H1 (cell line): ENCODE data around the gene RSAD1. TPM values are rescaled to one million over a fixed set of nuclear protein-coding genes. Genes with fewer than 3 reads are reported as not detected.

ENCODE experiments used
- CTCF ChIA-PET: fragments of 300-600 bp; sonication (Branson Sonifier 250); formaldehyde crosslinking; loops from one replicate; lab custom pipeline; 2021; ENCODE audit not compliant: partially characterized antibody; lab: Charles Lee
- POLR2A ChIA-PET: fragments of 300-600 bp; sonication (Branson Sonifier 250); formaldehyde crosslinking; loops from one replicate; lab custom pipeline; 2021; ENCODE audit warnings: inconsistent platforms; ENCODE audit not compliant: partially characterized antibody; lab: Charles Lee
- DNase-seq, 2 experiments: peaks; one replicate each; pipeline versions ENCODE4 v3.0.0 to v3.0.0-alpha.2; 2010 to 2022; ENCODE audit warnings: low spot score in 2 of 2, low read depth in 1 of 2, mixed read lengths in 1 of 2
- FAIRE-seq: peaks from 2 replicates; lab custom pipeline; 2011; peaks lifted over from hg19 to GRCh38; lab: Jason Lieb, UNC
- H2AFZ ChIP-seq: 2 replicates; pipeline ENCODE4 v1.8.1; 2012; ENCODE audit warnings: low read length, inconsistent platforms
- H2AK5ac ChIP-seq: 2 replicates; pipeline ENCODE4 v1.6.1; 2013; ENCODE audit warnings: low read depth, low read length
- H2BK120ac ChIP-seq: replicated peaks from 2 replicates; pipeline ENCODE3; 2013; ENCODE audit warnings: low read depth, low read length, inconsistent platforms
- H2BK12ac ChIP-seq: 2 replicates; pipeline ENCODE4 v1.6.1; 2013; ENCODE audit warnings: low read depth, low read length
- H2BK15ac ChIP-seq: 2 replicates; pipeline ENCODE4 v1.6.1; 2013; ENCODE audit warnings: low read length
- H2BK20ac ChIP-seq: 2 replicates; pipeline ENCODE4 v1.6.1; 2013; ENCODE audit warnings: low read length
- H2BK5ac ChIP-seq: 2 replicates; pipeline ENCODE4 v1.6.1; 2013; ENCODE audit warnings: low read depth, low read length
- H3K14ac ChIP-seq: 2 replicates; pipeline ENCODE4 v1.6.1; 2013; ENCODE audit warnings: inconsistent platforms; ENCODE audit not compliant: insufficient read length
- H3K18ac ChIP-seq: 2 replicates; pipeline ENCODE4 v1.6.1; 2013; ENCODE audit warnings: low read length; ENCODE audit errors: extremely low read depth
- H3K23ac ChIP-seq: 2 replicates; pipeline ENCODE4 v1.6.1; 2013; ENCODE audit warnings: inconsistent platforms; ENCODE audit not compliant: insufficient read length
- H3K23me2 ChIP-seq: 2 replicates; pipeline ENCODE4 v1.6.1; 2013; ENCODE audit warnings: low read depth, low read length
- H3K27ac ChIP-seq: 2 replicates; pipeline ENCODE4 v1.6.1; 2011; ENCODE audit warnings: low read depth, low read length, inconsistent platforms
- H3K27me3 ChIP-seq, 4 experiments: replicated peaks in 1 of 4; 1 replicate in 1 of 4; 2 replicates in 3 of 4; pipeline versions ENCODE4 v1.6.1 to v1.8.1; 2011 to 2013; ENCODE audit warnings: low read length in 3 of 4, mild to moderate bottlenecking in 3 of 4, inconsistent platforms in 2 of 4, mixed read lengths in 2 of 4, moderate library complexity in 1 of 4; ENCODE audit not compliant: control insufficient read depth in 3 of 4, insufficient read depth in 3 of 4; ENCODE audit errors: extremely low read depth in 1 of 4
- H3K36me3 ChIP-seq, 4 experiments: 2 replicates each; pipeline versions ENCODE4 v1.6.1 to v1.8.1; 2011 to 2013; ENCODE audit warnings: mild to moderate bottlenecking in 4 of 4, low read length in 3 of 4, moderate library complexity in 2 of 4, control low read depth in 1 of 4, inconsistent platforms in 1 of 4; ENCODE audit not compliant: insufficient read depth in 4 of 4, control insufficient read depth in 2 of 4
- H3K4ac ChIP-seq: replicated peaks from 2 replicates; pipeline ENCODE3; 2013; ENCODE audit warnings: low read length, low read depth, mixed read lengths, inconsistent platforms; ENCODE audit not compliant: insufficient read length
- H3K4me1 ChIP-seq, 4 experiments: replicated peaks in 1 of 4; 1 replicate in 1 of 4; 2 replicates in 3 of 4; pipeline versions ENCODE4 v1.6.1 to v1.8.1; 2011 to 2013; ENCODE audit warnings: low read length in 3 of 4, inconsistent platforms in 2 of 4, mixed read lengths in 1 of 4; ENCODE audit not compliant: insufficient read depth in 4 of 4, control insufficient read depth in 3 of 4
- H3K4me2 ChIP-seq, 2 experiments: 2 replicates each; pipeline versions ENCODE4 v1.6.1 to v1.8.1; 2011 to 2013; ENCODE audit warnings: low read depth in 2 of 2, low read length in 2 of 2, control low read depth in 1 of 2, inconsistent platforms in 1 of 2, mild to moderate bottlenecking in 1 of 2; ENCODE audit not compliant: insufficient read depth in 1 of 2
- H3K4me3 ChIP-seq, 4 experiments: fragments of 200-600, 300-600 bp in 1 of 4; sonication (generic), shearing (Covaris generic), sonication (Bioruptor Twin) in 1 of 4; 2 replicates each; pipeline versions ENCODE4 v1.5.1 to v1.8.1; 2011 to 2016; ENCODE audit warnings: low read length in 4 of 4, low read depth in 3 of 4, control low read depth in 2 of 4, inconsistent platforms in 2 of 4, mild to moderate bottlenecking in 2 of 4, mixed read lengths in 1 of 4, moderate library complexity in 1 of 4; ENCODE audit not compliant: insufficient read depth in 2 of 4; ENCODE audit errors: extremely low read depth in 1 of 4
- H3K56ac ChIP-seq: replicated peaks from 2 replicates; pipeline ENCODE3; 2013; ENCODE audit warnings: low read depth, mild to moderate bottlenecking, mixed read lengths, low read length, inconsistent platforms; ENCODE audit not compliant: insufficient read length
- H3K79me1 ChIP-seq: 2 replicates; pipeline ENCODE4 v1.6.1; 2013; ENCODE audit warnings: low read depth, low read length, control low read depth
- H3K79me2 ChIP-seq, 2 experiments: 2 replicates each; pipeline versions ENCODE4 v1.6.1 to v1.8.1; 2012 to 2013; ENCODE audit warnings: low read length in 2 of 2, mild to moderate bottlenecking in 2 of 2, inconsistent platforms in 1 of 2; ENCODE audit not compliant: insufficient read depth in 2 of 2, control insufficient read depth in 1 of 2
- H3K9ac ChIP-seq, 4 experiments: replicated peaks in 1 of 4; 1 replicate in 1 of 4; 2 replicates in 3 of 4; pipeline versions ENCODE4 v1.6.1 to v1.8.1; 2011 to 2013; ENCODE audit warnings: low read depth in 3 of 4, low read length in 3 of 4, control low read depth in 2 of 4, mild to moderate bottlenecking in 2 of 4, moderate library complexity in 2 of 4, inconsistent platforms in 1 of 4; ENCODE audit errors: extremely low read depth in 1 of 4
- H3K9me3 ChIP-seq, 2 experiments: 2 replicates each; pipeline versions ENCODE4 v1.6.1 to v1.8.1; 2012 to 2013; ENCODE audit warnings: mild to moderate bottlenecking in 2 of 2, moderate library complexity in 2 of 2, control low read depth in 1 of 2, inconsistent platforms in 1 of 2, low read depth in 1 of 2, low read length in 1 of 2, mixed read lengths in 1 of 2; ENCODE audit not compliant: insufficient read depth in 2 of 2
- H4K20me1 ChIP-seq, 2 experiments: replicated peaks in 1 of 2; 2 replicates each; pipeline versions ENCODE3 to v1.8.1; 2011 to 2013; ENCODE audit warnings: inconsistent platforms in 2 of 2, low read length in 2 of 2, mild to moderate bottlenecking in 1 of 2; ENCODE audit not compliant: insufficient read depth in 2 of 2, control insufficient read depth in 1 of 2
- H4K5ac ChIP-seq: 2 replicates; pipeline ENCODE4 v1.6.1; 2013; ENCODE audit warnings: low read length, low read depth, mixed read lengths, inconsistent platforms; ENCODE audit not compliant: insufficient read length
- H4K8ac ChIP-seq: 2 replicates; pipeline ENCODE4 v1.8.0; 2013; ENCODE audit warnings: mild to moderate bottlenecking, moderate library complexity, low read length, inconsistent platforms; ENCODE audit not compliant: insufficient read depth; ENCODE audit errors: extremely low read depth
- H4K91ac ChIP-seq: replicated peaks from 2 replicates; pipeline ENCODE3; 2013; ENCODE audit warnings: low read length, mixed read lengths, inconsistent platforms; ENCODE audit not compliant: insufficient read length
- BACH1 ChIP-seq: IDR thresholded peaks from 2 replicates; pipeline ENCODE4 v1.6.1; 2012; ENCODE audit warnings: low read length, improper control_type of control experiment
- CBX5 ChIP-seq: fragments of 300-800, 300-1000 bp; sonication (generic); IDR thresholded peaks from 2 replicates; pipeline ENCODE4 v1.7.1; 2016; ENCODE audit warnings: antibody characterized with exemption, low read length, low read depth
- FOSL1 ChIP-seq: IDR thresholded peaks from 2 replicates; pipeline ENCODE4 v1.6.1; 2011; ENCODE audit warnings: mild to moderate bottlenecking, low read depth, low read length, moderate library complexity; ENCODE audit not compliant: insufficient read depth
- JUN ChIP-seq: IDR thresholded peaks from 2 replicates; pipeline ENCODE4 v1.6.1; 2011; ENCODE audit warnings: low read depth, mild to moderate bottlenecking, improper control_type of control experiment, low read length
- JUND ChIP-seq: IDR thresholded peaks from 2 replicates; pipeline ENCODE4 v1.6.1; 2011; ENCODE audit warnings: mild to moderate bottlenecking, improper control_type of control experiment, low read length
- MAX ChIP-seq: IDR thresholded peaks from 2 replicates; pipeline ENCODE4 v1.6.1; 2012; ENCODE audit warnings: inconsistent platforms
- RNF2 ChIP-seq: fragments of 200-900, 300-1000 bp; sonication (generic); IDR thresholded peaks from 2 replicates; pipeline ENCODE4 v1.7.1; 2016; ENCODE audit warnings: borderline replicate concordance, low read depth, mild to moderate bottlenecking, antibody characterized with exemption, low read length; ENCODE audit not compliant: poor library complexity, severe bottlenecking; ENCODE audit errors: missing control alignments
- SAP30 ChIP-seq: fragments of 300-600 bp; sonication (generic); IDR thresholded peaks from 2 replicates; pipeline ENCODE4 v1.7.1; 2012; ENCODE audit warnings: low read length, moderate library complexity, mild to moderate bottlenecking, inconsistent platforms; ENCODE audit not compliant: insufficient read depth, insufficient replicate concordance
- SIRT6 ChIP-seq: IDR thresholded peaks from one replicate; pipeline ENCODE4 v1.7.1; 2012; ENCODE audit warnings: low read length, inconsistent platforms
- SRF ChIP-seq: IDR thresholded peaks from 2 replicates; pipeline ENCODE4 v1.6.1; 2011; ENCODE audit warnings: mild to moderate bottlenecking, low read depth, low read length, moderate library complexity
- WGBS, 2 experiments: shearing (Covaris generic) in 1 of 2; methylation state at CpG; one replicate each; pipeline versions ENCODE4 v1.1.6 to v1.1.7; 2013 to 2015; ENCODE audit warnings: low lambda C conversion rate in 2 of 2, mixed read lengths in 2 of 2, inconsistent platforms in 1 of 2, low coverage in 1 of 2, missing lambda C conversion rate in 1 of 2; ENCODE audit not compliant: insufficient replicate concordance in 2 of 2, insufficient coverage in 1 of 2, insufficient read length in 1 of 2; ENCODE audit errors: extremely low coverage in 1 of 2, missing lambda C conversion rate in 1 of 2; 5-methylcytosine and 5-hydroxymethylcytosine counted together
- polyA plus RNA-seq, 7 experiments: library from polyadenylated mRNA; depleted of rRNA in 3 of 7; stranded (reverse) in 5 of 7; unstranded in 2 of 7; fragments of >200 nt in 5 of 7; fragments of 200-250 nt in 2 of 7; gene quantifications; 1 replicate in 5 of 7; 2 replicates in 1 of 7; 4 replicates in 1 of 7; pipeline versions ENCODE4 v1.2.1 to v1.2.3, GENCODE V29; 2011 to 2013; ENCODE audit warnings: missing spikeins in 2 of 7, mixed read lengths in 2 of 7
- total RNA-seq: library from RNA; stranded (reverse); fragmentation: NEBNext Ultra II Directional; extraction: Animal tissue kit (Norgen Biotek cat#: 25700); gene quantifications from 2 replicates; pipeline ENCODE4 v1.2.1, GENCODE V29; 2021
- TF ChIP-seq, protein P1 (sequence below): IDR thresholded peaks from 2 replicates; pipeline ENCODE4 v1.6.1; 2012; ENCODE audit warnings: inconsistent platforms

The RSAD1 gene
- total and polyA plus RNA-seq, 2 of the 8 experiments (the other 6 are each of a cell fraction or from before 2014, with no cell fraction given): 17.9 to 33.5 TPM

- H3K27ac ChIP-seq: no peak overlapping the region
- no peak overlapping the region for H3K4me2 ChIP-seq
- no peak overlapping the region for H2AFZ ChIP-seq
- TF ChIP-seq MAX (peak; percentile 76), SIRT6 (no peak), JUN (no peak), RNF2 (no peak), JUND (no peak), BACH1 (no peak), SRF (no peak), FOSL1 (no peak), SAP30 (no peak), CBX5 (no peak)
- TF ChIP-seq, protein P1, sequence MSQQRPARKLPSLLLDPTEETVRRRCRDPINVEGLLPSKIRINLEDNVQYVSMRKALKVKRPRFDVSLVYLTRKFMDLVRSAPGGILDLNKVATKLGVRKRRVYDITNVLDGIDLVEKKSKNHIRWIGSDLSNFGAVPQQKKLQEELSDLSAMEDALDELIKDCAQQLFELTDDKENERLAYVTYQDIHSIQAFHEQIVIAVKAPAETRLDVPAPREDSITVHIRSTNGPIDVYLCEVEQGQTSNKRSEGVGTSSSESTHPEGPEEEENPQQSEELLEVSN: peak; percentile 63; the same call in 1 of the 2 replicates
Measured at GRCh38 chr17:50514936-50515702, 36.5 kb downstream of the RSAD1 start.

More at GRCh38 chr17:50514936-50515702, 36.5 kb downstream of the RSAD1 start:
- Histone ChIP-seq H3K56ac (no peak overlapping the region), H2BK5ac (no peak overlapping the region), H4K8ac (no peak overlapping the region), H2BK12ac (peak overlapping the region; percentile 60; the same call in 1 of the 2 replicates), H3K23me2 (no peaks in the 10 kb centered on the region), H3K14ac (no peak overlapping the region), H3K4me1 (peaks cover 0 to 2% (median 0%) of the 10 kb centered on the region in 4 experiments; a peak in 2 of 7 replicates), H4K5ac (no peak overlapping the region), H3K9me3 (no peaks in the 10 kb centered on the region), H3K4me3 (no peak overlapping the region), H4K20me1 (peaks cover 0 to 1% of the 10 kb centered on the region in 2 experiments), H2BK15ac (no peak overlapping the region; the same call in 1 of the 2 replicates), H2BK20ac (no peak overlapping the region), H3K79me2 (no peaks in the 10 kb centered on the region), H3K4ac (no peak overlapping the region), H2BK120ac (no peak overlapping the region), H3K36me3 (no peaks in the 10 kb centered on the region), H3K79me1 (no peaks in the 10 kb centered on the region), H3K18ac (no peak overlapping the region; the same call in 1 of the 2 replicates), H3K27me3 (no peaks in the 10 kb centered on the region; a peak in 1 of 7 replicates), H3K23ac (no peak overlapping the region), H2AK5ac (no peak overlapping the region), H3K9ac (no peak overlapping the region), H4K91ac (peak overlapping the region; percentile 59)
- ChIA-PET POLR2A (interaction anchor here (0.7 to 1.8 kb wide), 5 partner anchors 10 to 108 kb away, joined by 3 to 5 read pairs (median 5); no protein-coding TSS in a partner anchor), CTCF (interaction anchor here (0.8 to 2.8 kb wide), 10 partner anchors 13 to 115 kb away, joined by 3 to 9 read pairs (median 4); no protein-coding TSS in a partner anchor)
- WGBS, 2 experiments: 74% methylated on average over 6 of the region's 6 CpGs; no CpG with 5 or more reads in 1 of the 2 experiments
- FAIRE-seq (no peak), DNase-seq (no peak)
